Peyer's patch (tissue), 4 donors: ENCODE measurements around the gene PSME2.

Experiments
- CTCF ChIP-seq, 6 experiments: fragments of 450-650 bp in 4 of 6; fragments of 200-600 bp in 2 of 6; sonication (generic) in 1 of 6; IDR thresholded peaks; one replicate each; pipeline ENCODE4 v1.5.1; 2017 to 2019; ENCODE audit warnings: antibody characterized with exemption in 6 of 6, mild to moderate bottlenecking in 3 of 6, moderate library complexity in 1 of 6
- POLR2A ChIP-seq, 2 donors: fragments of 450-650 bp; IDR thresholded peaks; one replicate each; pipeline ENCODE4 v1.5.1; 2017; ENCODE audit warnings: antibody characterized with exemption in 2 of 2, mild to moderate bottlenecking in 2 of 2, moderate library complexity in 2 of 2

GRCh38 chr14:24137529-24138395, 8.6 kb downstream of the PSME2 start:
- TF ChIP-seq CTCF (IDR thresholded peaks at IDR 0.05) (no peak), POLR2A (IDR thresholded peaks at IDR 0.05) (no peak)
